Heart right ventricle (tissue), 16 donors: ENCODE measurements around the gene RGS9. TPM values are rescaled to one million over a fixed set of nuclear protein-coding genes. Genes with fewer than 3 reads are reported as not detected.

Source experiments
- ATAC-seq, 8 donors: fragments of 200-7000 bp; cut with Tn5 transposase; one replicate each; pipeline ENCODE4 v1.9.1; 2020; ENCODE audit warnings: mild to moderate bottlenecking in 8 of 8, moderate library complexity in 8 of 8, moderate number of reproducible peaks in 1 of 8
- DNase-seq, 2 donors: peaks; one replicate each; pipeline ENCODE4 v3.0.0-alpha.2; 2020
- H3K27ac ChIP-seq, 10 donors: fragments of 200-600 bp; sonication (generic) in 2 of 10; one replicate each; pipeline versions ENCODE4 v1.5.0 to v1.8.0; 2020 to 2022; ENCODE audit warnings: mild to moderate bottlenecking in 3 of 10
- H3K27me3 ChIP-seq, 7 donors: fragments of 200-600 bp; one replicate each; pipeline ENCODE4 v1.8.0; 2021 to 2022; ENCODE audit warnings: mild to moderate bottlenecking in 2 of 7
- H3K36me3 ChIP-seq, 9 donors: fragments of 200-600 bp; sonication (generic) in 1 of 9; one replicate each; pipeline versions ENCODE4 v1.5.0 to v1.8.0; 2020 to 2022; ENCODE audit warnings: mild to moderate bottlenecking in 2 of 9
- H3K4me1 ChIP-seq, 9 donors: fragments of 200-600 bp; sonication (generic) in 1 of 9; one replicate each; pipeline versions ENCODE4 v1.5.0 to v1.8.0; 2020 to 2022; ENCODE audit warnings: mild to moderate bottlenecking in 4 of 9
- H3K4me3 ChIP-seq, 10 donors: fragments of 200-600 bp; sonication (generic) in 2 of 10; one replicate each; pipeline versions ENCODE4 v1.5.0 to v1.8.0; 2020 to 2022; ENCODE audit warnings: mild to moderate bottlenecking in 7 of 10, moderate library complexity in 2 of 10
- H3K9me3 ChIP-seq, 11 donors: fragments of 200-600 bp in 10 of 11; sonication (generic) in 2 of 11; one replicate each; pipeline versions ENCODE4 v1.5.0 to v1.8.0; 2013 to 2022; ENCODE audit warnings: mild to moderate bottlenecking in 2 of 11, control low read depth in 1 of 11, moderate library complexity in 1 of 11
- CTCF ChIP-seq, 9 donors: fragments of 200-600 bp; sonication (generic) in 2 of 9; IDR thresholded peaks; one replicate each; pipeline versions ENCODE4 v1.5.0 to v1.8.0; 2021 to 2022; ENCODE audit warnings: antibody characterized with exemption in 9 of 9, mild to moderate bottlenecking in 5 of 9, moderate library complexity in 1 of 9
- WGBS, 2 donors: extraction: QIAGEN DNeasy Blood & Tissue Kit; methylation state at CpG; one replicate each; pipeline ENCODE4 v1.1.7; 2013; ENCODE audit warnings: inconsistent platforms in 1 of 2; 5-methylcytosine and 5-hydroxymethylcytosine counted together
- intact Hi-C, 10 donors: fragments of 100-400 bp; cut with DNase I; formaldehyde crosslinking; loops; one replicate each; pipeline versions ENCODE4 v1.11.1 to v1.14.2; 2022
- polyA plus RNA-seq, 2 donors: library from polyadenylated mRNA; stranded (reverse); fragments of 200-250 nt; gene quantifications; one replicate each; pipeline ENCODE4 v1.2.3, GENCODE V29; 2013
- total RNA-seq, 10 donors: library from RNA; stranded (reverse); fragmentation: NEBNext Ultra II Directional in 3 of 10; extraction: Animal tissue kit (Norgen Biotek cat#: 25700) in 3 of 10; gene quantifications; one replicate each; pipeline versions ENCODE4 v1.2.1 to v1.2.4, GENCODE V29; 2021 to 2023
- donor health status: Arrhythmogenic right ventricular cardiomyopathy.
- donor health status: ischemic (EF 13 %, LVEDD 7.1; RV severe dilation, severe dysfunction).
- donor health status: healthy with polysubstance abuse.
- donor health status: DM: no; HTN: yes; CAD: no.
- donor health status: DM: no; HTN: no; CAD: no.
- donor health status: ischemic (EF 25% LVEDD 6.9; RV normal size, moderate dysfunction).
- donor health status: ischemic (EF 25% LVEDD 5.7; RV mildly dilated, moderate dysfunction).
- donor health status: healthy.
- donor health status: DM: yes; HTN: yes; CAD: no.
- donor health status: Ischemic cardiomyopathy.
- donor health status: ischemic (EF 35%, LVEDD 5.7; RV mildly dilated, moderate dysfunction).
- donor health status: nonischemic (EF 11% LVEDD 7.7; RV severe dilation, severe dysfunction).
- donor health status: DM: yes; HTN: yes; CAD: no.
- donor health status: PGD.
- donor health status: ischemic (EF 29% LVEDD 5.4; RV normal size, mild dysfunction).
- donor health status: nonischemic (EF 23%, LVEDD 6.1; RV moderate dilation, normal function).

Gene RGS9
- total and polyA plus RNA-seq, 12 donors = 0.36 to 3.0 (median 1.1) TPM

GRCh38 chr17:65265276-65265675 lies 128.1 kb downstream of the RGS9 start:
- no peaks in the 10 kb centered on the region for H3K36me3 ChIP-seq
- TF ChIP-seq CTCF (IDR thresholded peaks at IDR 0.05) = no peak
- ATAC-seq (no peak), DNase-seq (no peak)
- H3K4me3 ChIP-seq = no peak overlapping the region
- H3K27me3 ChIP-seq = peaks cover 0 to 11% (median 0%) of the 10 kb centered on the region in 7 donors
- no peaks in the 10 kb centered on the region for H3K4me1 ChIP-seq
- H3K9me3 ChIP-seq = peaks cover 0 to 26% (median 0%) of the 10 kb centered on the region in 11 donors
- intact Hi-C loops = no loop called here
- no peak overlapping the region for H3K27ac ChIP-seq

DNA sequence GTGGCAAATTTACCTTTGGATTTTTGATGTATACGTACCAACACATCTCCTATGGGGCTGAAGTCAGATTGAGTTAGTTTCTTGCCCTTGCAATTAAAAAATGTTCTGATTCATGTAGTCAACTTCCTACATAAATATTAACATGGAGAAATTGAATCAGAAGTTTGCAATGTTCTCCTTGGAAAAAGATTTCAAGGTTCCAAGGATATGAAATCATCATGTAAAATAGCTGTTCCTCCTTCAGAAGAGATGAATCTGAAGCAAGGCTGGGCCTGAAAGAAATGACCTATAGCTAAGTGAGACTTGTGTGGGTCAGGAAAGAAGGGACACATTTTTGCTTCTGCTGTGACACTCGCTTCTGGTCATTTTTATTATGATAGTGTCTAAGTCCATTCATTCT lies 131.7 kb downstream of the RGS9 start:
- Histone ChIP-seq H3K4me1 (no peaks in the 10 kb centered on the region), H3K27ac (no peak overlapping the region), H3K9me3 (peaks cover 0 to 26% (median 0%) of the 10 kb centered on the region in 11 donors), H3K36me3 (no peaks in the 10 kb centered on the region), H3K27me3 (peaks cover 0 to 16% (median 4%) of the 10 kb centered on the region in 7 donors), H3K4me3 (no peak overlapping the region)
- no peak for DNase-seq
- intact Hi-C loops = no loop called here
- no peak for TF ChIP-seq CTCF (IDR thresholded peaks at IDR 0.05)
- 75 to 97% methylated on average over 2 of the region's 2 CpGs for WGBS, 2 donors
- ATAC-seq = no peak

GRCh38 chr17:65270499-65271253 lies 133.5 kb downstream of the RGS9 start:
- H3K27me3 ChIP-seq = peaks cover 0 to 17% (median 11%) of the 10 kb centered on the region in 7 donors

DNA sequence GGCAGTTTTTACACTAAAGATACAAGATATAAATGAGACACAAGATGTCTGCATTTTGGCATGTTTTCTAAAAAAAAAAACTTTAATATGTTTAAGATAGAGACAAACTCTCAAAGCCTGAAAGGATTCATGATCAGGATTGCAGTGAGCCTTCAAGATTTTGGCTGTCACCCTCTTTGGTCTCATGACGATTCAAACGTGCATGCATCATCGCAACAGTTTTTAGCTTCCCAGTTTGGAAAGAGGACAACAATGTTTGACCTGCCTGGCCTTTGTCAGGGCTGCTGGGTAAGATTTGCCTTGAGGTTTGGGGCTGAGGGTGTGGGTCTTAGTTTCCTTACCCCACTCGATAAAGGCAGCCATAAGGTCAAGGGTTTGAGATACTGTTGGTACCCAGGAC lies 134.1 kb downstream of the RGS9 start:
- intact Hi-C loops = no loop called here
- Histone ChIP-seq H3K27ac (no peak overlapping the region), H3K9me3 (peaks cover 0 to 18% (median 0%) of the 10 kb centered on the region in 11 donors), H3K4me3 (no peak overlapping the region), H3K4me1 (no peaks in the 10 kb centered on the region), H3K27me3 (peaks cover 0 to 18% (median 11%) of the 10 kb centered on the region in 7 donors), H3K36me3 (no peaks in the 10 kb centered on the region)
- no peak for TF ChIP-seq CTCF (IDR thresholded peaks at IDR 0.05)
- ATAC-seq = no peak
- no peak for DNase-seq
- WGBS, 2 donors = 47 to 59% methylated on average over 4 of the region's 4 CpGs

More at GRCh38 chr17:65270499-65271253, 133.5 kb downstream of the RGS9 start:
- H3K9me3 ChIP-seq = peaks cover 0 to 22% (median 0%) of the 10 kb centered on the region in 11 donors
- intact Hi-C loops = no loop called here
- H3K36me3 ChIP-seq = no peaks in the 10 kb centered on the region
- no peaks in the 10 kb centered on the region for H3K4me1 ChIP-seq
- no peak overlapping the region for H3K27ac ChIP-seq
- H3K4me3 ChIP-seq = no peak overlapping the region
- ATAC-seq (no peak), DNase-seq (no peak)
- no peak for TF ChIP-seq CTCF (IDR thresholded peaks at IDR 0.05)
- WGBS, 2 donors = 41 to 52% methylated on average over 23 of the region's 23 CpGs

Other genes starting within 250 kb of the RGS9 start
- 1 to 10 TPM; 1.2 to 5.9 (median 3.8) TPM for gene LRRC37A3, start 217.9 kb upstream of the RGS9 start, total RNA-seq
- gene LRRC37A3, start 217.9 kb upstream of the RGS9 start, polyA plus RNA-seq = 1 to 10 TPM; 1.0 to 3.4 TPM
- 10 to 100 TPM; 17.5 to 35.4 (median 20.9) TPM for gene GNA13, start 80.6 kb upstream of the RGS9 start, total RNA-seq
- gene GNA13, start 80.6 kb upstream of the RGS9 start, polyA plus RNA-seq = 10 to 100 TPM in 1 of 2 donors, 1 to 10 TPM in 1; 9.2 to 10.5 TPM